Activated naive CD4-positive, alpha-beta T cell treated with anti-CD3 and anti-CD28 coated beads, Interleukin-2, amount 50 U/mL, for 72 hours (primary cell): Measurements from ENCODE around the gene FAM9C. TPM values are rescaled to one million over a fixed set of nuclear protein-coding genes. Genes with fewer than 3 reads are reported as not detected.
A peak's percentile ranks its signal among the peaks of the same experiment; 100 is the strongest.
"Not testable (repeated sequence)": the region's sequence is repeated elsewhere in the genome, so short reads cannot be mapped to it uniquely, and the experiment has no call there.

Source experiments
- ATAC-seq, 2 donors: fragments of 150-1000 bp; cut with Tn5 transposase; 2 replicates each; pipeline ENCODE4 v1.10.0; 2021; ENCODE audit warnings: mild to moderate bottlenecking in 2 of 2, moderate library complexity in 2 of 2
- DNase-seq, 2 donors: peaks; one replicate each; pipeline ENCODE4 v3.0.0; 2021 to 2022; ENCODE audit warnings: low spot score in 2 of 2
- H3K27ac Mint-ChIP-seq, 2 donors: one replicate each; pipeline ENCODE4 v1.8.0; 2022; ENCODE audit warnings: mild to moderate bottlenecking in 2 of 2, mixed read lengths in 2 of 2
- H3K36me3 Mint-ChIP-seq, 2 donors: one replicate each; pipeline ENCODE4 v1.8.0; 2022; ENCODE audit warnings: mixed read lengths in 2 of 2
- H3K9me3 Mint-ChIP-seq, 2 donors: one replicate each; pipeline ENCODE4 v1.8.0; 2022; ENCODE audit warnings: mixed read lengths in 2 of 2
- total RNA-seq, 2 donors: library from RNA; stranded (reverse); gene quantifications; one replicate each; pipeline ENCODE4 v1.2.3, GENCODE V29; 2022

FAM9C gene
- under 1 TPM in 1 of 2 donors, not detected in 1; 0.41 TPM for total RNA-seq

- H3K36me3 Mint-ChIP-seq: peaks cover 0 to 2% of the 10 kb centered on the region in 2 donors
- no peak for DNase-seq
- no peak for ATAC-seq
Measured at GRCh38 chrX:13044441-13044840, at the start of gene FAM9C. TSS of gene FAM9C (minus strand) at chrX:13044620. CDS start at chrX:13043789, 831 bp downstream.

GRCh38 chrX:13093529-13094140 is 49.2 kb upstream of the FAM9C start:
- Mint-ChIP-seq H3K9me3 (no peaks in the 10 kb centered on the region), H3K27ac (peak overlapping the region; percentile 89 to 98), H3K36me3 (no peaks in the 10 kb centered on the region)
- peak; percentile 58 to 74 for ATAC-seq
- DNase-seq: peak in 1 of 2 donors; percentile 14

More at GRCh38 chrX:13044441-13044840, at the start of gene FAM9C:
- no peak within 1 kb of the TSS for H3K27ac Mint-ChIP-seq
- H3K9me3 Mint-ChIP-seq: peaks cover 2 to 4% of the 10 kb centered on the region in 2 donors

DNA sequence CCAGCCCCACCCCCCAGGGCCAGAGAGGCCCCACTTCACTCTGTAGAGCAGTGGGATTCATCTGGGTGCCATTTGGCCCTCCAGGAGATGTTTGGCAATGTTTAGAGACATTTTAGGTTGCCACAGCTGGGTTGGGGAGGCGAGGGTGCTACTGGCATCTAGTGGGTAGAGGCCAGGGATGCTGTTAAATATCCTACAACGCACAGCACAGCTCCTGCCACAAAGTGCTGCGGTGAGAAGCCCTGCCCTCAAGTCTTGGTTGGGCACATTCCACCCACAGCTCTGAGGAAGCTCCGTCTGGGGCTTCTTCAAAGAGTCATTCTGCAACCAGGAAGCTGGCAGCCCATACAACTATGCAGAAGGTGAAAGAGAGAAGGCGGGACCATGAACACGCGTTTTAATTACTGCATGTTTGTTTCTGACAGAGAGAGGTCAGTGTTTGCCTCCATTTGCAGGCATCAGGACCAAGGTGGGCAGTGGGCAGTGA is 48.1 kb upstream of the FAM9C start:
- Mint-ChIP-seq H3K9me3 (no peaks in the 10 kb centered on the region), H3K27ac (peak overlapping the region; percentile 89 to 98), H3K36me3 (no peaks in the 10 kb centered on the region)
- peak; percentile 60 to 82 for DNase-seq
- ATAC-seq: peak; percentile 58 to 71

- Mint-ChIP-seq H3K36me3 (peaks cover 0 to 6% of the 10 kb centered on the region in 2 donors), H3K9me3 (no peaks in the 10 kb centered on the region), H3K27ac (peak overlapping the region; percentile 90 to 98)
- ATAC-seq (peak in 1 of 2 donors; percentile 1), DNase-seq (peak in 1 of 2 donors; percentile 15)
Measured at GRCh38 chrX:13091111-13091765, 46.8 kb upstream of the FAM9C start.

DNA sequence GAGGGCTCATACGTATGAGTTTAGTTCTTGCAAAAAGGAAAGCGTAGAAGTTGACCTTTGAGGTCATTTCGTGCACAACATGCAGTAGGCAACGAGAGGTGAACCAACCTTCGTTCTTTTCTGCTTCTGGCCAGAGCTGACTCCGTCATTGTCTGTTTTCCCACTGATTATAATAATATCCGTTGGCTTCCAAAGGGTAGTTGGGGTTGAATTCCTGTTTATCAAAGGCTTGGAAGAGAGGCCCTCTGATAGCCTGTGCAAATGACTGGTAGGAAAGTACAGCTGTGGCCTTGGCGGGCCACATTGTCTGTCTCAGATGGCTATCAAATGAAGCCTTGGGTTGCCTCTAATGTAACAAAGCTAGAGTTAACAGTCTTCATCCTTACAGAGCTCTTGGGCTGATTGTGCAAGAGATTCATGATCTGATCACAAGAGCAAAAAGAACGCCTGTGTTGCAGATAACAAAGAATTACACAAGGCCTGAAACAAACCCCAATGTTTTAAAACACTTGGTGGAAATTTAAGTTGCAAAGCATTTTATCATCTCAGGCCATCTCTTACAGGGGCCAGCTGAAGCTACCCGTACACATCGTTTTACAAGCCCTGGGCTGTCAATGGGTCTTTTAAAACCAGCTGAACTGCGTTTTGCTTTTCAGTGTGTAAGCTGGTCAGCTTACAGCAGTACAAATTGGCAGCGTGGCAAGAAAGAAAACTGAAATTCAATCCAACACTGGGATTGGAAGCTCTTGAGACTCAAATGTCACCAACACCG is 46.1 kb upstream of the FAM9C start:
- DNase-seq (no peak), ATAC-seq (no peak)
- Mint-ChIP-seq H3K27ac (peak overlapping the region; percentile 90 to 98), H3K36me3 (peaks cover 0 to 6% of the 10 kb centered on the region in 2 donors), H3K9me3 (no peaks in the 10 kb centered on the region)

GRCh38 chrX:13090027-13090338 is 45.6 kb upstream of the FAM9C start:
- Mint-ChIP-seq H3K27ac (peak overlapping the region; percentile 86 to 98), H3K36me3 (peaks cover 0 to 6% of the 10 kb centered on the region in 2 donors), H3K9me3 (no peaks in the 10 kb centered on the region)
- ATAC-seq (peak in 1 of 2 donors; percentile 31), DNase-seq (no peak)

DNA sequence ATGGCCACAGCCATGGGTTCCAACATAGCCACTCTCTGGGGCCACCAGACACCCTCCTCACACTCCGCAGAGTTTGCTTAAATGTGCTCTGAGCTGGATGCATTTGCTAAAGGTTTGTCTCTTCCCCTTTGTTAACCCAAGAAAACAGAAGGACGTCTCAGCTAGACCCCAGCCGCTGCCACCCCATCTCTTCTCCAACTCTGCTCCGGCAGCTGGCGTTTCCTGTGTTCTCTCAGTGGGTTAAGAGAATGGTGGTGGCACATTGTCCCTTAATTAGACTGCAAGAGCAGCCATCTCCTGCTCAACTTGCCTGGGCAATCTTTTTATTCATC is 43.7 kb upstream of the FAM9C start:
- ATAC-seq: peak; percentile 1 to 3

GRCh38 chrX:13087322-13088155 is 43.1 kb upstream of the FAM9C start:
- ATAC-seq: peak; percentile 74 to 80
- H3K9me3 Mint-ChIP-seq: no peaks in the 10 kb centered on the region
- peak in 1 of 2 donors; percentile 76 for DNase-seq
- peak overlapping the region; percentile 98 to 100 for H3K27ac Mint-ChIP-seq
- H3K36me3 Mint-ChIP-seq: peaks cover 0 to 10% of the 10 kb centered on the region in 2 donors

More for the DNA sequence above, 43.7 kb upstream of the FAM9C start:
- Mint-ChIP-seq H3K36me3 (peaks cover 0 to 6% of the 10 kb centered on the region in 2 donors), H3K9me3 (no peaks in the 10 kb centered on the region), H3K27ac (peak overlapping the region; percentile 98 to 100)
- DNase-seq: no peak

DNA sequence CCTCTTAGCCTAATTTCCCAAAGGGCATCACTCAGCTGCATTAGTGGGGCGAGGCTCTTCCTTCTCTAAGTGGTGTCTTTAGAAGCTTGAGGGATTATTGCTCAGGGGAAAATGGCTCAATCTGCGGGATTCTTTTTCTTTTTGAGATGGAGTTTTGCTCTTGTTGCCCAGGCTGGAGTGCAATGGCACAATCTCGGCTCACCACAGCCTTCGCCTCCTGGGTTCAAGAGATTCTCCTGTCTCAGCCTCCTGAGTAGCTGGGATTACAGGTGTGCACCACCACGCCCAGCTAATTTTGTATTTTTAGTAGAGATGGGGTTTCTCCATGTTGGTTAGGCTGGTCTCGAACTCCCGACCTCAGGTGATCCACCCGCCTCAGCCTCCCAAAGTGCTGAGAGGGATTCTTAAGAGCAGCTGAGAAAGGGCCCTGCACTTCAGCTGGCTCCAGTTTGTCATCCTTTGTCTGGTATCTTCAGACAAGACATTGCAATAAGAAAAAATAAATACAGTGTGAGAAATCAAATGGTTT is 42.4 kb upstream of the FAM9C start:
- not testable (repeated sequence) for ATAC-seq, H3K9me3 Mint-ChIP-seq, DNase-seq
- peaks cover 0 to 12% of the 10 kb centered on the region in 2 donors for H3K36me3 Mint-ChIP-seq
- peak overlapping the region; percentile 98 to 100 for H3K27ac Mint-ChIP-seq

GRCh38 chrX:13086076-13086475 is 41.7 kb upstream of the FAM9C start:
- no peak for ATAC-seq
- Mint-ChIP-seq H3K9me3 (no peaks in the 10 kb centered on the region), H3K27ac (peak overlapping the region; percentile 98 to 100), H3K36me3 (peaks cover 0 to 12% of the 10 kb centered on the region in 2 donors)
- DNase-seq: no peak

DNA sequence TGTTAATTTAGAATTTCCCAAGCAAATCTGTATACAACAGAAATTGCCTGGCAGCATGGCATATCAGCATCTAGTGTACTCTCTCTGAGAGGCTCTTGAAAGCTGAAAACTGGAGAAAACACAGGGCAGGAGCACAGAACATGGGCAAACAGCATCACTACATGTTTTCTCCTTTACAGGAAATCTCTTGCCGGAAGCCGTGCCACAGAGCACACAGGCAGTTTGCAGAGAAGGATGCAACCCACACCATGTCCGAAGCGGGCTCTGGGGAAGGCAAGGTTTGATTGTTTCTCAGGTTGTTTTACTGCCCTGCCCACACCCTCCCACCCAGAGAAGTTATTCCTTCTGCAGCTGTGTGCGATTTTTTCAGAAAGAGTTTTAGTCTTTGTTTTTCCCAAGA is 41.1 kb upstream of the FAM9C start:
- ATAC-seq (no peak), DNase-seq (no peak)
- no peaks in the 10 kb centered on the region for H3K9me3 Mint-ChIP-seq
- peak overlapping the region; percentile 98 to 100 for H3K27ac Mint-ChIP-seq
- peaks cover 0 to 12% of the 10 kb centered on the region in 2 donors for H3K36me3 Mint-ChIP-seq

GRCh38 chrX:13084611-13085010 is 40.2 kb upstream of the FAM9C start:
- Mint-ChIP-seq H3K36me3 (peaks cover 0 to 12% of the 10 kb centered on the region in 2 donors), H3K9me3 (no peaks in the 10 kb centered on the region), H3K27ac (peak overlapping the region in 1 of 2 donors; percentile 98)
- no peak for ATAC-seq
- DNase-seq: no peak

DNA sequence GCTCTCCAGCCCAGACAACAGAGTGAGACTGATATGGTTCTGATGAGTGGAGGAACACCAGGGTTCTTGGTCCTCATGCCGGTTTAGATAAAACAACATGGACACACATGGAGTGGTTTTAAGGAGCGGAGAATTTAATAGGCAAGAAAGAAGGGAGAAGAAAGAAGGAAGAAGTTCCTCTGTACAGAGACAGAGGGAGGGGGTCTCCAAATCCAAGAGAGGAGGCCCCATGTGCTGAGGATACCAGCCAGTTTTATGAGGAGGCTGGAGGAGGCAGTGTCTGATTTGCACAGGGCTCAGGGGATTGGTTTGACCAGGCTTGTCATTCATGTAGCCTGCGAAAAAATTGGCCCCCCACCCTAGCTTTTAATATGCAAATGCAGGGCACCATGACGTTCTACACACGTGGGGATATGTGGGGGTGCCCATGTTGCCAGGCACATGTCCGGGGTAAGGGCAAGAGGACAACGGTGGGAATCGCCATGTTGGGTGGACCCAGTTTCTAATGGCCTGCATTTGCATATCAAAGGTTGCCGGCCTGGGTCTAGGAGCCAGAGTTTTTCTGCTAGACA is 39.4 kb upstream of the FAM9C start:
- Mint-ChIP-seq H3K27ac (peak overlapping the region; percentile 72 to 98), H3K36me3 (peaks cover 0 to 16% of the 10 kb centered on the region in 2 donors)
- not testable (repeated sequence) for H3K9me3 Mint-ChIP-seq, ATAC-seq, DNase-seq

GRCh38 chrX:13082206-13083065 is 38.0 kb upstream of the FAM9C start:
- Mint-ChIP-seq H3K9me3 (no peaks in the 10 kb centered on the region), H3K27ac (peak overlapping the region; percentile 60 to 98), H3K36me3 (peaks cover 0 to 18% of the 10 kb centered on the region in 2 donors)
- ATAC-seq (peak in 1 of 2 donors; percentile 24), DNase-seq (no peak)
